ENCODE measurements around the gene TTC3. TPM values are rescaled to one million over a fixed set of nuclear protein-coding genes. Genes with fewer than 3 reads are reported as not detected.
A peak's percentile ranks its signal among the peaks of the same experiment; 100 is the strongest.

Gene TTC3
- total RNA-seq, 2 experiments from 2014 or later: 141 to 142 TPM

GRCh38 chr21:37208056-37208721, 135.1 kb downstream of the TTC3 start:
- no peak overlapping the region for H3K4me3 Mint-ChIP-seq
- DNase-seq (peak in 3 of 14 experiments; percentile 23 to 56 (median 50)), ATAC-seq (ENCODE audit: poor library complexity) (no peak)

GRCh38 chr21:37208741-37209225, 135.7 kb downstream of the TTC3 start:
- DNase-seq: no peak
- H3K9me3 Mint-ChIP-seq: peaks cover 2% of the 10 kb centered on the region
- CTCF ChIA-PET: no interaction called here
- no peak for ATAC-seq (ENCODE audit: poor library complexity)
- POLR2A ChIA-PET: interaction anchor here (0.9 kb wide), 1 partner anchor 17 kb away, joined by 3 read pairs; no protein-coding TSS in a partner anchor
- intact Hi-C loops (cut with DNase I, micrococcal nuclease): no loop called here
- Histone ChIP-seq H3K36me3 (ENCODE audit: insufficient read depth, low read length) (no peaks in the 10 kb centered on the region), H3K9me3 (ENCODE audit: control insufficient read depth in 1 of 2, insufficient read depth in 1 of 2, low read length in 2 of 2) (peaks cover 0 to 6% of the 10 kb centered on the region in 2 experiments), H3K27ac (ENCODE audit: low read depth in 1 of 2, low read length in 2 of 2) (no peak overlapping the region), H3K27me3 (ENCODE audit: control insufficient read depth in 1 of 2, insufficient read depth in 2 of 2, low read length in 2 of 2) (no peaks in the 10 kb centered on the region), H3K4me1 (ENCODE audit: insufficient read depth, low read length) (peaks cover 11% of the 10 kb centered on the region), H3K4me3 (ENCODE audit: low read length) (no peak overlapping the region)
- no peak overlapping the region for H3K27ac Mint-ChIP-seq
- H3K4me1 Mint-ChIP-seq (ENCODE audit: low read depth): peaks cover 14% of the 10 kb centered on the region
- H3K27me3 Mint-ChIP-seq: no peaks in the 10 kb centered on the region
- H3K4me3 Mint-ChIP-seq: no peak overlapping the region
- no peak for TF ChIP-seq CTCF (IDR thresholded peaks at IDR 0.05)
- peaks cover 15% of the 10 kb centered on the region for H3K36me3 Mint-ChIP-seq (ENCODE audit: low read depth)

More at GRCh38 chr21:37208056-37208721, 135.1 kb downstream of the TTC3 start:
- peaks cover 2% of the 10 kb centered on the region for H3K9me3 Mint-ChIP-seq
- peaks cover 19% of the 10 kb centered on the region for H3K36me3 Mint-ChIP-seq (ENCODE audit: low read depth)
- H3K4me1 Mint-ChIP-seq (ENCODE audit: low read depth): peaks cover 14% of the 10 kb centered on the region
- H3K27me3 ChIP-seq (ENCODE audit: control insufficient read depth in 1 of 2, insufficient read depth in 2 of 2, low read length in 2 of 2): no peaks in the 10 kb centered on the region
- intact Hi-C loops (cut with DNase I, micrococcal nuclease): no loop called here
- ChIA-PET POLR2A (interaction anchor here (0.9 kb wide), 1 partner anchor 17 kb away, joined by 3 read pairs; no protein-coding TSS in a partner anchor), CTCF (no interaction called here)
- no peak overlapping the region for H3K27ac Mint-ChIP-seq
- peaks cover 0 to 6% of the 10 kb centered on the region in 2 experiments for H3K9me3 ChIP-seq (ENCODE audit: control insufficient read depth in 1 of 2, insufficient read depth in 1 of 2, low read length in 2 of 2)
- no peaks in the 10 kb centered on the region for H3K27me3 Mint-ChIP-seq
- H3K36me3 ChIP-seq (ENCODE audit: insufficient read depth, low read length): peaks cover 2% of the 10 kb centered on the region
- TF ChIP-seq CTCF (IDR thresholded peaks at IDR 0.05): no peak
- peaks cover 11% of the 10 kb centered on the region for H3K4me1 ChIP-seq (ENCODE audit: insufficient read depth, low read length)
- no peak overlapping the region for H3K27ac ChIP-seq (ENCODE audit: low read depth in 1 of 2, low read length in 2 of 2)
- no peak overlapping the region for H3K4me3 ChIP-seq (ENCODE audit: low read length)

GRCh38 chr21:37210130-37210529, 137.1 kb downstream of the TTC3 start:
- no peak for TF ChIP-seq CTCF (IDR thresholded peaks at IDR 0.05)

More at GRCh38 chr21:37210130-37210529, 137.1 kb downstream of the TTC3 start:
- H3K4me3 ChIP-seq (ENCODE audit: low read length): no peak overlapping the region
- intact Hi-C loops (cut with DNase I, micrococcal nuclease): no loop called here
- Mint-ChIP-seq H3K4me1 (ENCODE audit: low read depth) (peaks cover 14% of the 10 kb centered on the region), H3K27ac (no peak overlapping the region), H3K9me3 (peaks cover 2% of the 10 kb centered on the region), H3K4me3 (no peak overlapping the region), H3K27me3 (no peaks in the 10 kb centered on the region), H3K36me3 (ENCODE audit: low read depth) (peaks cover 4% of the 10 kb centered on the region)
- no peaks in the 10 kb centered on the region for H3K36me3 ChIP-seq (ENCODE audit: insufficient read depth, low read length)
- peaks cover 11% of the 10 kb centered on the region for H3K4me1 ChIP-seq (ENCODE audit: insufficient read depth, low read length)
- H3K27ac ChIP-seq (ENCODE audit: low read depth in 1 of 2, low read length in 2 of 2): no peak overlapping the region
- DNase-seq (no peak), ATAC-seq (ENCODE audit: poor library complexity) (no peak)
- CTCF ChIA-PET: no interaction called here
- POLR2A ChIA-PET: no interaction called here
- no peaks in the 10 kb centered on the region for H3K27me3 ChIP-seq (ENCODE audit: control insufficient read depth in 1 of 2, insufficient read depth in 2 of 2, low read length in 2 of 2)
- peaks cover 0 to 6% of the 10 kb centered on the region in 2 experiments for H3K9me3 ChIP-seq (ENCODE audit: control insufficient read depth in 1 of 2, insufficient read depth in 1 of 2, low read length in 2 of 2)

Measured in CD4-positive, alpha-beta T cell (primary cell).